Caco-2 (cell line): Measurements from ENCODE around the gene WNT10A. TPM values are rescaled to one million over a fixed set of nuclear protein-coding genes. Genes with fewer than 3 reads are reported as not detected.

ENCODE experiments used
- BruUV-seq: library from RNA; stranded (reverse); fragments of 400-500 nt; replicated peaks from 2 replicates; lab custom pipeline; 2021; lab: Mats Ljungman, UMichigan
- CTCF ChIA-PET: fragments of 300-600 bp; sonication (Branson Sonifier 250); formaldehyde crosslinking; loops from one replicate; lab custom pipeline; 2022; ENCODE audit warnings: antibody characterized with exemption; lab: Charles Lee
- POLR2A ChIA-PET: fragments of 300-600 bp; sonication (Branson Sonifier 250); formaldehyde crosslinking; loops from one replicate; lab custom pipeline; 2022; ENCODE audit warnings: antibody characterized with exemption; lab: Charles Lee
- DNase-seq, 2 experiments: peaks; one replicate each; pipeline versions ENCODE4 v3.0.0 to v3.0.0-alpha.2; 2020 to 2022
- H3K27me3 ChIP-seq: replicated peaks from 2 replicates; pipeline ENCODE4 v1.6.0; 2011; ENCODE audit warnings: low read length; ENCODE audit not compliant: control insufficient read depth, insufficient read depth
- H3K36me3 ChIP-seq: 2 replicates; pipeline ENCODE4 v1.5.1; 2011; ENCODE audit warnings: low read length; ENCODE audit not compliant: control insufficient read depth, insufficient read depth
- H3K4me1 ChIP-seq: fragments of 250-450 bp; sonication (Bioruptor Pico); 2 replicates; pipeline ENCODE4 v1.5.1; 2020; ENCODE audit warnings: mild to moderate bottlenecking
- H3K4me3 ChIP-seq: 2 replicates; pipeline ENCODE4 v1.5.1; 2011; ENCODE audit warnings: low read depth, mild to moderate bottlenecking, control low read depth, low read length
- H3K9me3 ChIP-seq: fragments of 250-450 bp; sonication (Bioruptor Pico); 2 replicates; pipeline ENCODE4 v1.5.1; 2020; ENCODE audit warnings: mild to moderate bottlenecking, moderate library complexity
- H3K27ac Mint-ChIP-seq: one replicate; pipeline ENCODE4 v1.8.0; 2022; ENCODE audit warnings: mixed read lengths; ENCODE audit not compliant: unreplicated experiment
- H3K27me3 Mint-ChIP-seq: one replicate; pipeline ENCODE4 v1.8.0; 2022; ENCODE audit warnings: mixed read lengths; ENCODE audit not compliant: insufficient read depth, unreplicated experiment
- H3K36me3 Mint-ChIP-seq: one replicate; pipeline ENCODE4 v1.8.0; 2022; ENCODE audit warnings: mild to moderate bottlenecking, mixed read lengths; ENCODE audit not compliant: insufficient read depth, unreplicated experiment
- H3K4me1 Mint-ChIP-seq: one replicate; pipeline ENCODE4 v1.8.0; 2022; ENCODE audit warnings: low read depth, mixed read lengths; ENCODE audit not compliant: unreplicated experiment
- H3K4me3 Mint-ChIP-seq: one replicate; pipeline ENCODE4 v1.8.0; 2022; ENCODE audit warnings: mild to moderate bottlenecking, moderate library complexity, mixed read lengths; ENCODE audit not compliant: unreplicated experiment
- H3K9me3 Mint-ChIP-seq: one replicate; pipeline ENCODE4 v1.8.0; 2022; ENCODE audit warnings: mixed read lengths; ENCODE audit not compliant: unreplicated experiment
- intact Hi-C: fragments of 100-400 bp; cut with micrococcal nuclease; formaldehyde crosslinking; loops from one replicate; pipeline ENCODE4 v1.10.0; 2022; ENCODE audit not compliant: unreplicated experiment
- total RNA-seq: library from RNA; stranded (reverse); gene quantifications from 2 replicates; pipeline ENCODE4 v1.2.3, GENCODE V29; 2022
- TF ChIP-seq, protein P1 (sequence below), 2 experiments: fragments of 200-600 bp in 1 of 2; IDR thresholded peaks; 1 replicate in 1 of 2; 2 replicates in 1 of 2; pipeline versions ENCODE4 v1.5.1 to v1.8.0; 2011 to 2022; ENCODE audit warnings: antibody characterized with exemption in 1 of 2, control low read depth in 1 of 2, inconsistent platforms in 1 of 2, low read depth in 1 of 2, low read length in 1 of 2, mild to moderate bottlenecking in 1 of 2, moderate library complexity in 1 of 2; ENCODE audit not compliant: insufficient read depth in 1 of 2, severe bottlenecking in 1 of 2, unreplicated experiment in 1 of 2

Gene WNT10A
- total RNA-seq, 1 experiment from 2014 or later: 1.2 TPM

DNA sequence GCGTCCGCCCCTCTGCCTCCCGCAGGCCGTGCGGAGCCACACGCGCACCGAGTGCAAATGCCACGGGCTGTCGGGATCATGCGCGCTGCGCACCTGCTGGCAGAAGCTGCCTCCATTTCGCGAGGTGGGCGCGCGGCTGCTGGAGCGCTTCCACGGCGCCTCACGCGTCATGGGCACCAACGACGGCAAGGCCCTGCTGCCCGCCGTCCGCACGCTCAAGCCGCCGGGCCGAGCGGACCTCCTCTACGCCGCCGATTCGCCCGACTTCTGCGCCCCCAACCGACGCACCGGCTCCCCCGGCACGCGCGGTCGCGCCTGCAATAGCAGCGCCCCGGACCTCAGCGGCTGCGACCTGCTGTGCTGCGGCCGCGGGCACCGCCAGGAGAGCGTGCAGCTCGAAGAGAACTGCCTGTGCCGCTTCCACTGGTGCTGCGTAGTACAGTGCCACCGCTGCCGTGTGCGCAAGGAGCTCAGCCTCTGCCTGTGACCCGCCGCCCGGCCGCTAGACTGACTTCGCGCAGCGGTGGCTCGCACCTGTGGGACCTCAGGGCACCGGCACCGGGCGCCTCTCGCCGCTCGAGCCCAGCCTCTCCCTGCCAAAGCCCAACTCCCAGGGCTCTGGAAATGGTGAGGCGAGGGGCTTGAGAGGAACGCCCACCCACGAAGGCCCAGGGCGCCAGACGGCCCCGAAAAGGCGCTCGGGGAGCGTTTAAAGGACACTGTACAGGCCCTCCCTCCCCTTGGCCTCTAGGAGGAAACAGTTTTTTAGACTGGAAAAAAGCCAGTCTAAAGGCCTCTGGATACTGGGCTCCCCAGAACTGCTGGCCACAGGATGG lies 7.1 kb upstream of the WNT10A start:
- no peak for DNase-seq
- ChIA-PET POLR2A (no interaction called here), CTCF (interaction anchor here (0.6 to 4.0 kb wide), 2 partner anchors 24 to 48 kb away, joined by 3 to 152 read pairs; no protein-coding TSS in a partner anchor)
- no peak overlapping the region for H3K27ac Mint-ChIP-seq
- intact Hi-C loops: no loop called here
- TF ChIP-seq, protein P1, sequence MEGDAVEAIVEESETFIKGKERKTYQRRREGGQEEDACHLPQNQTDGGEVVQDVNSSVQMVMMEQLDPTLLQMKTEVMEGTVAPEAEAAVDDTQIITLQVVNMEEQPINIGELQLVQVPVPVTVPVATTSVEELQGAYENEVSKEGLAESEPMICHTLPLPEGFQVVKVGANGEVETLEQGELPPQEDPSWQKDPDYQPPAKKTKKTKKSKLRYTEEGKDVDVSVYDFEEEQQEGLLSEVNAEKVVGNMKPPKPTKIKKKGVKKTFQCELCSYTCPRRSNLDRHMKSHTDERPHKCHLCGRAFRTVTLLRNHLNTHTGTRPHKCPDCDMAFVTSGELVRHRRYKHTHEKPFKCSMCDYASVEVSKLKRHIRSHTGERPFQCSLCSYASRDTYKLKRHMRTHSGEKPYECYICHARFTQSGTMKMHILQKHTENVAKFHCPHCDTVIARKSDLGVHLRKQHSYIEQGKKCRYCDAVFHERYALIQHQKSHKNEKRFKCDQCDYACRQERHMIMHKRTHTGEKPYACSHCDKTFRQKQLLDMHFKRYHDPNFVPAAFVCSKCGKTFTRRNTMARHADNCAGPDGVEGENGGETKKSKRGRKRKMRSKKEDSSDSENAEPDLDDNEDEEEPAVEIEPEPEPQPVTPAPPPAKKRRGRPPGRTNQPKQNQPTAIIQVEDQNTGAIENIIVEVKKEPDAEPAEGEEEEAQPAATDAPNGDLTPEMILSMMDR (IDR thresholded peaks at IDR 0.05; ENCODE audit: insufficient read depth in 1 of 2, low read depth in 1 of 2, low read length in 1 of 2, severe bottlenecking in 1 of 2, unreplicated experiment in 1 of 2): no peak
- H3K4me3 ChIP-seq: no peak overlapping the region
- H3K4me1 ChIP-seq: peaks cover 6% of the 10 kb centered on the region; the same call in 1 of the 2 replicates
- H3K4me3 Mint-ChIP-seq: no peak overlapping the region
- H3K9me3 ChIP-seq: no peaks in the 10 kb centered on the region
- H3K36me3 ChIP-seq: no peaks in the 10 kb centered on the region
- no peaks in the 10 kb centered on the region for H3K9me3 Mint-ChIP-seq
- H3K4me1 Mint-ChIP-seq: no peaks in the 10 kb centered on the region
- no peaks in the 10 kb centered on the region for H3K27me3 Mint-ChIP-seq
- no TSS peak for BruUV-seq
- H3K27me3 ChIP-seq: no peaks in the 10 kb centered on the region
- H3K36me3 Mint-ChIP-seq: peaks cover 13% of the 10 kb centered on the region

GRCh38 chr2:218875692-218876246 lies 4.9 kb upstream of the WNT10A start:
- H3K36me3 Mint-ChIP-seq: peaks cover 5% of the 10 kb centered on the region
- TF ChIP-seq, protein P1 (IDR thresholded peaks at IDR 0.05; ENCODE audit: insufficient read depth in 1 of 2, low read depth in 1 of 2, low read length in 1 of 2, severe bottlenecking in 1 of 2, unreplicated experiment in 1 of 2): no peak
- H3K9me3 ChIP-seq: no peaks in the 10 kb centered on the region
- H3K27ac Mint-ChIP-seq: no peak overlapping the region
- H3K4me3 Mint-ChIP-seq: no peak overlapping the region
- DNase-seq: no peak
- no peaks in the 10 kb centered on the region for H3K27me3 ChIP-seq
- H3K4me1 ChIP-seq: peaks cover 17% of the 10 kb centered on the region
- no peaks in the 10 kb centered on the region for H3K27me3 Mint-ChIP-seq
- BruUV-seq: no TSS peak
- H3K4me3 ChIP-seq: no peak overlapping the region
- H3K9me3 Mint-ChIP-seq: no peaks in the 10 kb centered on the region
- H3K4me1 Mint-ChIP-seq: no peaks in the 10 kb centered on the region
- no peaks in the 10 kb centered on the region for H3K36me3 ChIP-seq
- POLR2A ChIA-PET: interaction anchor here (1.1 kb wide), 1 partner anchor 22 kb away, joined by 8 read pairs; no protein-coding TSS in a partner anchor
- intact Hi-C loops: loop anchor here (1.0 to 2.0 kb wide), 4 partner anchors 15 to 104 kb away; no protein-coding TSS in a partner anchor
- CTCF ChIA-PET: interaction anchor here (0.6 to 4.0 kb wide), 15 partner anchors 9 to 126 kb away, joined by 3 to 152 read pairs (median 8); partner anchors contain the start of gene CYP27A1

DNA sequence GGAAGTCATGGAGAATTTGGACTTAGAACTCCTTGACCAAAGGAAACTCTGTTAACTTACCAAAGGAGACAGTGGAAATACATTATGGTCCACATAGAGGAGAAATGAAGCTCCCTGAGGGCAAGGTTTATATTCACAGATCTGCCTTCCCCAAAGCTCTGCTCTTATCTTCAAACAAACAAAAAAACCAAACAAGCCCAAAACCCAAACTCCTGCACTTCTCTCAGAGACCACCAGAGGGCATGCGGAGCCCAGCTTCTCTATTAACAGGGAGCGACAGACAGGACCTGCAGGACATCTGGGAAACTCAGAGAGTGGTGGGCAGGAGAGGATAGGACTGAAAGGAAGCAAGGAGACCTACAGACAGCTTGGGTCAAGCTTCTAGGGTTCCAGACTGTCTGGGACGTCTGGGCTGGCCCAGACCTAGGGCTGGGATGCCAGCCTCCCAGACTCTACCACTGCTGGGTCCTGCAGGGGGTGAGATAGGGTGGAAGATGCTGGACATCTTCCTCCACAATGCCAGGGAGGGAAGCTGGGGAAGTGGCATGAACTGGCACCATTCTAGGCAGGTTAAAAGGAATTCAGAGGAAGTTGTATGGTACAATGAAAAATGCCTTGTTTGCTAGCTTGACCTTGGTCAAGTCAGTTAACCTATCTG lies 4.0 kb upstream of the WNT10A start:
- no peaks in the 10 kb centered on the region for H3K9me3 Mint-ChIP-seq
- H3K4me3 ChIP-seq: no peak overlapping the region
- H3K36me3 ChIP-seq: no peaks in the 10 kb centered on the region
- no peaks in the 10 kb centered on the region for H3K4me1 Mint-ChIP-seq
- no peaks in the 10 kb centered on the region for H3K27me3 Mint-ChIP-seq
- TF ChIP-seq, protein P1 (IDR thresholded peaks at IDR 0.05; ENCODE audit: insufficient read depth in 1 of 2, low read depth in 1 of 2, low read length in 1 of 2, severe bottlenecking in 1 of 2, unreplicated experiment in 1 of 2): peak; percentile 94 to 97
- H3K27ac Mint-ChIP-seq: no peak overlapping the region
- intact Hi-C loops: loop anchor here (1.0 to 2.0 kb wide), 4 partner anchors 16 to 103 kb away; no protein-coding TSS in a partner anchor
- no peaks in the 10 kb centered on the region for H3K27me3 ChIP-seq
- H3K9me3 ChIP-seq: no peaks in the 10 kb centered on the region
- H3K4me3 Mint-ChIP-seq: no peak overlapping the region
- BruUV-seq: no TSS peak
- H3K36me3 Mint-ChIP-seq: peaks cover 4% of the 10 kb centered on the region
- POLR2A ChIA-PET: interaction anchor here (0.6 to 1.1 kb wide), 2 partner anchors 21 to 126 kb away, joined by 8 to 9 read pairs; no protein-coding TSS in a partner anchor
- H3K4me1 ChIP-seq: peaks cover 17% of the 10 kb centered on the region
- peak; percentile 83 to 87 for DNase-seq
- CTCF ChIA-PET: interaction anchor here (0.6 to 4.0 kb wide), 17 partner anchors 8 to 169 kb away, joined by 3 to 152 read pairs (median 5); partner anchors contain the start of gene CYP27A1
